ENCODE data around the gene ARHGEF40. TPM values are rescaled to one million over a fixed set of nuclear protein-coding genes. Genes with fewer than 3 reads are reported as not detected.

The ARHGEF40 gene
- total RNA-seq, 1 donor from 2014 or later, result 57.3 TPM

- Mint-ChIP-seq H3K4me3 (ENCODE audit: low read depth) (no peak overlapping the region), H3K9me3 (ENCODE audit: low read depth) (no peaks in the 10 kb centered on the region), H3K27ac (no peak overlapping the region), H3K27me3 (peaks cover 11% of the 10 kb centered on the region), H3K4me1 (ENCODE audit: low read depth) (peaks cover 7% of the 10 kb centered on the region), H3K36me3 (ENCODE audit: insufficient read depth) (no peaks in the 10 kb centered on the region)
- TF ChIP-seq, protein P1, sequence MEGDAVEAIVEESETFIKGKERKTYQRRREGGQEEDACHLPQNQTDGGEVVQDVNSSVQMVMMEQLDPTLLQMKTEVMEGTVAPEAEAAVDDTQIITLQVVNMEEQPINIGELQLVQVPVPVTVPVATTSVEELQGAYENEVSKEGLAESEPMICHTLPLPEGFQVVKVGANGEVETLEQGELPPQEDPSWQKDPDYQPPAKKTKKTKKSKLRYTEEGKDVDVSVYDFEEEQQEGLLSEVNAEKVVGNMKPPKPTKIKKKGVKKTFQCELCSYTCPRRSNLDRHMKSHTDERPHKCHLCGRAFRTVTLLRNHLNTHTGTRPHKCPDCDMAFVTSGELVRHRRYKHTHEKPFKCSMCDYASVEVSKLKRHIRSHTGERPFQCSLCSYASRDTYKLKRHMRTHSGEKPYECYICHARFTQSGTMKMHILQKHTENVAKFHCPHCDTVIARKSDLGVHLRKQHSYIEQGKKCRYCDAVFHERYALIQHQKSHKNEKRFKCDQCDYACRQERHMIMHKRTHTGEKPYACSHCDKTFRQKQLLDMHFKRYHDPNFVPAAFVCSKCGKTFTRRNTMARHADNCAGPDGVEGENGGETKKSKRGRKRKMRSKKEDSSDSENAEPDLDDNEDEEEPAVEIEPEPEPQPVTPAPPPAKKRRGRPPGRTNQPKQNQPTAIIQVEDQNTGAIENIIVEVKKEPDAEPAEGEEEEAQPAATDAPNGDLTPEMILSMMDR (IDR thresholded peaks at IDR 0.05; ENCODE audit: unreplicated experiment), result no peak
- DNase-seq (ENCODE audit: low spot score, unreplicated experiment), result no peak
These were observed 21.5 kb upstream of the ARHGEF40 start for GRCh38 chr14:21048638-21049037.

GRCh38 chr14:21049271-21049673 is 20.8 kb upstream of the ARHGEF40 start:
- Mint-ChIP-seq H3K9me3 (ENCODE audit: low read depth) (no peaks in the 10 kb centered on the region), H3K4me3 (ENCODE audit: low read depth) (no peak overlapping the region), H3K27me3 (peaks cover 9% of the 10 kb centered on the region), H3K27ac (no peak overlapping the region), H3K36me3 (ENCODE audit: insufficient read depth) (no peaks in the 10 kb centered on the region), H3K4me1 (ENCODE audit: low read depth) (peaks cover 13% of the 10 kb centered on the region)
- TF ChIP-seq, protein P1 (IDR thresholded peaks at IDR 0.05; ENCODE audit: unreplicated experiment), result no peak
- DNase-seq (ENCODE audit: low spot score, unreplicated experiment), result no peak

- Mint-ChIP-seq H3K4me3 (ENCODE audit: low read depth) (no peak overlapping the region), H3K4me1 (ENCODE audit: low read depth) (peaks cover 23% of the 10 kb centered on the region), H3K36me3 (ENCODE audit: insufficient read depth) (no peaks in the 10 kb centered on the region), H3K9me3 (ENCODE audit: low read depth) (no peaks in the 10 kb centered on the region), H3K27ac (no peak overlapping the region), H3K27me3 (no peaks in the 10 kb centered on the region)
- DNase-seq (ENCODE audit: low spot score, unreplicated experiment), result no peak
- TF ChIP-seq, protein P1 (IDR thresholded peaks at IDR 0.05; ENCODE audit: unreplicated experiment), result no peak
These were observed 19.5 kb upstream of the ARHGEF40 start for GRCh38 chr14:21050597-21050996.

DNA sequence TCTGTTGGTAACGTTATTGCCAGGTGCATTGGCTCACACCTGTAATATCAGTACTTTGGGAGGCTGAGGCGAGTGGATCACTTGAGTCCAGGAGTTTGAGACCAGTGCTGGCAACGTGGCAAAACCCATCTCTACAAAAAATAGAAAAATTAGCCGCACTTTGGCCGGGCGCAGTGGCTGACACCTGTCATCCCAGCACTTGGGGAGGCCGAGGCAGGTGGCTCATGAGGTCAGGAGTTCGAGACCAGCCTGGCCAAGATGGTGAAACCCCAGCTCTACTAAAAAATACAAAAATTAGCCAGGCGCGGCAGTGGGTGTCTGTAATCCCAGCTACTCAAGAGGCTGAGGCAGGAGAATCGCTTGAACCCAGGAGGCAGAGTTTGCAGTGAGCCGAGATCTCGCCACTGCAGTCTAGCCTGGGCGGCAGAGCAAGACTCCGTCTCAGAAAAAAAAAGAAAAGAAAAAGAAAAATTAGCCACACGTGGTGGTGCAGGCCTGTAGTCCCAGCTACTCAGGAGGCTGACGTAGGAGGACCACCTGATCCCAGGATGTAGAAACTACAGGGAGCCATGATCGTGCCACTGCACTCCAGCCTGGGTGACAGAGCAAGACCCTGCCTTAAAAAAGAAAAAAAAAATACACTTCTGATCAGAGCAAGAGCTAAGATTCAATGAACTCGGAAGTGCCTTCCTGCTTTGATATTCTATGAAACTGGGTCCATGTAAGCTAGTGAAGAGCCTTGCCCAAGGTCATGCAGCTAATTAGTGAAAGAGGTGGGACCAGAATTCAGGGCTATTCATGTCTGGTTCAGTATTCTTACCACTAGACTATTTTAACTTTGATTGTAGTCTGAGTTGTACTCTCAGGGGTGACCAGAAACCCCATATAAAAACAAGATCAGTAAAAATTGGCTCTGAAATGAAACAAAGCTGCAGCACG is 16.7 kb upstream of the ARHGEF40 start:
- DNase-seq (ENCODE audit: low spot score, unreplicated experiment), result no peak
- Mint-ChIP-seq H3K4me1 (ENCODE audit: low read depth) (peaks cover 26% of the 10 kb centered on the region), H3K27ac (no peak overlapping the region), H3K4me3 (ENCODE audit: low read depth) (no peak overlapping the region), H3K27me3 (no peaks in the 10 kb centered on the region), H3K9me3 (ENCODE audit: low read depth) (no peaks in the 10 kb centered on the region), H3K36me3 (ENCODE audit: insufficient read depth) (no peaks in the 10 kb centered on the region)
- TF ChIP-seq, protein P1 (IDR thresholded peaks at IDR 0.05; ENCODE audit: unreplicated experiment), result no peak

DNA sequence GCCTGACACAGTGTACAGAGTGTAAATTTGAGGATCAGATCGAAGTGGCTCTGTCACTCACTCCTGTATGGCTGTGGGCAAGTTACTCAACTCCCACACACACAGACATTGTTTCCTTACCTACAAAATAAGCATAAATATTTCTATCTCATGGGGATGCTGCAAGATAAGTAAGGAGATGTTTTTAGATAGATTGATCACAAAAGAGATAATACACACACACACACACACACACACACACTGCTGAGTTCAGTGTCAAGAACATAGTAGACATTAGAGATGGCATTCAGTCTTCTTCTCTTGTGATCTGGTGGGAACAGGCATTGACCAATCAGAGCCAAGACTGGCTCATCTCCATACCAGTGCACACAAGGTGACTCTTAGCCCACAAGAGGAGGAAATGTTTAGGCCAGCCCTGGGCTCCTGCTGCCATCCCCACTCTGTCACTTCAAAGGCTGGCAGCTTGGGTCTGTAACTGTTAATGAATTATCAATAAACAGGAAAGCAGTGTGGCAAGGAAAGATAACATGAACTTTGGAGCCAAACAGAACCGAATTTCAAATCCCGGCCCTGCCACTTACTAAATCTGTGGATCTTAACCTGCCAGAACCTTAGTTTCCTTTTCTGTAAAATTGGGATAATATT is 15.9 kb upstream of the ARHGEF40 start:
- Mint-ChIP-seq H3K4me1 (ENCODE audit: low read depth) (peaks cover 23% of the 10 kb centered on the region), H3K36me3 (ENCODE audit: insufficient read depth) (no peaks in the 10 kb centered on the region), H3K9me3 (ENCODE audit: low read depth) (no peaks in the 10 kb centered on the region), H3K27me3 (no peaks in the 10 kb centered on the region), H3K4me3 (ENCODE audit: low read depth) (no peak overlapping the region), H3K27ac (peak overlapping the region; percentile 1)
- DNase-seq (ENCODE audit: low spot score, unreplicated experiment), result no peak
- TF ChIP-seq, protein P1 (IDR thresholded peaks at IDR 0.05; ENCODE audit: unreplicated experiment), result no peak
